ENCODE data around the gene FBXL4. TPM values are rescaled to one million over a fixed set of nuclear protein-coding genes. Genes with fewer than 3 reads are reported as not detected.
A peak's percentile ranks its signal among the peaks of the same experiment; 100 is the strongest.

The FBXL4 gene
- total RNA-seq, 6 experiments from 2014 or later: 10.6 to 13.0 (median 12.3) TPM

DNA sequence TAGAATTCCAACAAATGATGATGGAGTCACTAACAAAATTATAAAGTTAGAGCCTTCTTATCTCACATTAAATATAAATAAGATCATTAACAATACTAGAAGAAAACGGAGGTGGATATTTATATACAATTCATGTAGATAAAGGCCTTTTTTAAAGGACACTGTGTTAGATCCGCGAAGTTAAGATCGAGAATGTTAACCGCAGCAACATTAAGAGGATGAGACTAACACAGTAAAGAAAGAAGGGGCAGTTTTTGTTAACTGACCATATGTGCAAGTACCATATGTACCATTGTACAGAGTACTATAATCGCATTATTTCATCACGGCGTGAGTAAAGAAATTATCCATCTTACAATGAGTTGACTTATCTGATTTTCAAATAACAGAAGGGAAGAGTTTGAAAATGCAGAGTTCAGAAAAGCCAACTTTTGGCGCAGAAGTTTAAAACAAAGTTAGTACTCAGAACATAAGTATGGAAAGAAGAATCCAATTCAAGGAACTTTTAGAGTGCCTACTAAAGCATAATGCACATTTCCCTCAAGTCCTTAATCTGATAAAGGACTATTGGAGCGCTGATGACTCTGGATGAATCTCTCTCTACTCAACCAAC is 1.4 kb downstream of the FBXL4 start:
- H3K27ac Mint-ChIP-seq: peak overlapping the region; percentile 93
- no peak for DNase-seq

DNA sequence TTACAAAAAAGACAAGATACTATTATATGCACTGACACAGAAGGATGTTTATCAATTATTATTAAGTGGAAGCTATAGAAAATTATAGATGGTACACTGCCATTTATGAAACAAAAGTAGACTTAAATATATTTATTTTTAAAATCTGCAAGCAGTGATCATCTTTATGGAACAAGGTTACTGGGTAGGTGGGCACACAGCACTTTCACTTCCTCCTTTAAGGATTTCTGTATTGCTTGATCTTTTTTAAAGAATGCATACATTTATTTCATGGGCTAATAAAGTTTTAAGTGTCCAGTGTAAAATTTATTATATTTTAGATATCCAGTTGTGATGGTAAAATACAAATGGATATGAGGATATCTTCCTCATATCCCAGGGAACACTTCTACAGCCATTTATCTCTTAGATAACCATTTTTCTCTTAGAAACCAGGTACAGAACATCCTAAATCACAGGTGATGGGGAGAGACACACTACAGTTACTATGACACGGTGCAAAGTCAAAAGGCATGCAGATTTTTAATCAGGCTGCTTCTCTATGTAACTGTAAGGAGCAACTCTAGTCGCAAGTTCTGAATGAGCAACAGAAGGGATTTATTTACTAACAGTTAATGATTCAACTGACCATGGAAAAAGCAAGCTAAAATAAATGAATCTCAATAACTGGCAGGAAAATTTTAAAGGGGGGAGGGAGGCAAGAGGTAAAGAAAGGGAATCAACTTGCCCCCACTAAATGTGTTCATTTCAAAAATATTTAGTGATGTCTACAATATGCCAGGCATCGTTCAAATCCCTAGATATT is 2.2 kb downstream of the FBXL4 start:
- Mint-ChIP-seq H3K36me3 (ENCODE audit: low read depth) (peaks cover 25% of the 10 kb centered on the region), H3K27ac (peak overlapping the region; percentile 45), H3K9me3 (peaks cover 9% of the 10 kb centered on the region; the same call in 1 of the 2 replicates), H3K27me3 (ENCODE audit: insufficient read depth) (peaks cover 5% of the 10 kb centered on the region), H3K4me1 (ENCODE audit: low read depth) (peaks cover 27% of the 10 kb centered on the region), H3K4me3 (peak overlapping the region; percentile 96)
- DNase-seq: no peak
- TF ChIP-seq, protein P1, sequence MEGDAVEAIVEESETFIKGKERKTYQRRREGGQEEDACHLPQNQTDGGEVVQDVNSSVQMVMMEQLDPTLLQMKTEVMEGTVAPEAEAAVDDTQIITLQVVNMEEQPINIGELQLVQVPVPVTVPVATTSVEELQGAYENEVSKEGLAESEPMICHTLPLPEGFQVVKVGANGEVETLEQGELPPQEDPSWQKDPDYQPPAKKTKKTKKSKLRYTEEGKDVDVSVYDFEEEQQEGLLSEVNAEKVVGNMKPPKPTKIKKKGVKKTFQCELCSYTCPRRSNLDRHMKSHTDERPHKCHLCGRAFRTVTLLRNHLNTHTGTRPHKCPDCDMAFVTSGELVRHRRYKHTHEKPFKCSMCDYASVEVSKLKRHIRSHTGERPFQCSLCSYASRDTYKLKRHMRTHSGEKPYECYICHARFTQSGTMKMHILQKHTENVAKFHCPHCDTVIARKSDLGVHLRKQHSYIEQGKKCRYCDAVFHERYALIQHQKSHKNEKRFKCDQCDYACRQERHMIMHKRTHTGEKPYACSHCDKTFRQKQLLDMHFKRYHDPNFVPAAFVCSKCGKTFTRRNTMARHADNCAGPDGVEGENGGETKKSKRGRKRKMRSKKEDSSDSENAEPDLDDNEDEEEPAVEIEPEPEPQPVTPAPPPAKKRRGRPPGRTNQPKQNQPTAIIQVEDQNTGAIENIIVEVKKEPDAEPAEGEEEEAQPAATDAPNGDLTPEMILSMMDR (IDR thresholded peaks at IDR 0.05): no peak

More for the DNA sequence above, 1.4 kb downstream of the FBXL4 start:
- Mint-ChIP-seq H3K27me3 (ENCODE audit: insufficient read depth) (peaks cover 5% of the 10 kb centered on the region), H3K4me3 (peak overlapping the region; percentile 96), H3K9me3 (peaks cover 10% of the 10 kb centered on the region; the same call in 1 of the 2 replicates), H3K36me3 (ENCODE audit: low read depth) (0 out of 2 replicates have a peak, but pooled peaks cover 22% of the 10 kb centered on the region), H3K4me1 (ENCODE audit: low read depth) (peaks cover 27% of the 10 kb centered on the region)
- TF ChIP-seq, protein P1 (IDR thresholded peaks at IDR 0.05): no peak

DNA sequence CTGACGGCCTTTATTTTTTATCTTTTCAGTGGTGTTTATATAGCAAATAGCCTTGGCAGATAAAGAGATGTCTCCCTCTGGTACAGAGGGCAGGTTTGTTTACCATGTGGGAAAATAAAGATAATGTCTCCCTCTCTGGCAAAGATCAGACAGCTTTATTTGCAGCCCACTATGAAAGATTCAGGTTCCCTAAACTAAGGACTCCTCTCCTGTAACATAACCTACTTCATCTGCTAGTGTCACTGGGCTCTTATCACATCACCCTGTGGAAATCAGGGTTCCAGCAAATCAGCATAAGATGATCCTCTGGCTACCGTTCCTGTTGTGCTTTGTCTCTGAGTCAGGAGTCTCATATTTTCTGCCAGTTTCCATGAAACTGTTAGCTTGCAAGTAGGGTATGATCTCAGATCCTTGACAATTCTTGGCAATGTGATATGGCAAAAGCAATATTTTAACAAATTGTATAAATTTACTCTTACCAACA is 3.1 kb downstream of the FBXL4 start:
- Mint-ChIP-seq H3K36me3 (ENCODE audit: low read depth) (peaks cover 25% of the 10 kb centered on the region), H3K4me1 (ENCODE audit: low read depth) (peaks cover 27% of the 10 kb centered on the region), H3K27ac (peak overlapping the region; percentile 68; the same call in 1 of the 2 replicates), H3K9me3 (peaks cover 3% of the 10 kb centered on the region; the same call in 1 of the 2 replicates), H3K4me3 (no peak overlapping the region), H3K27me3 (ENCODE audit: insufficient read depth) (peaks cover 5% of the 10 kb centered on the region)
- DNase-seq: peak; percentile 28
- TF ChIP-seq, protein P1 (IDR thresholded peaks at IDR 0.05): no peak

DNA sequence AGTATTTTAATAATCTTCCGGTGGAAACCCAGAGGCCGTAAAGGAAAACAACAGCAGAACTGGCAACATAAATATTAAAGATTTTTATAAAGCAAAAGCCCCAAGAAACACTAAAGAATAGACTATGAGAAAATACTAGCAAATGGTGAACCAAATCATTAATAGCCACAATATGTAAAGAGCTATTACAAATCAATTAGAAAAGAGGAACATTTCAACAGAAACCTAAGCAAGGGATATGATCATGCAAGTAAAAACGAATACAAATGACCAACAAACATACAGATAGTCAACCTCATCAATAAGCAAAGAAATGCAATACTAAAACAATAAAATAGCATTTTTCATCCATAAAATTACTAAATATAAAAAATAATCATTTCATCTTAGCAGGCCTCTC is 3.6 kb downstream of the FBXL4 start:
- H3K4me1 Mint-ChIP-seq (ENCODE audit: low read depth): peaks cover 27% of the 10 kb centered on the region
- H3K36me3 Mint-ChIP-seq (ENCODE audit: low read depth): peaks cover 30% of the 10 kb centered on the region

DNA sequence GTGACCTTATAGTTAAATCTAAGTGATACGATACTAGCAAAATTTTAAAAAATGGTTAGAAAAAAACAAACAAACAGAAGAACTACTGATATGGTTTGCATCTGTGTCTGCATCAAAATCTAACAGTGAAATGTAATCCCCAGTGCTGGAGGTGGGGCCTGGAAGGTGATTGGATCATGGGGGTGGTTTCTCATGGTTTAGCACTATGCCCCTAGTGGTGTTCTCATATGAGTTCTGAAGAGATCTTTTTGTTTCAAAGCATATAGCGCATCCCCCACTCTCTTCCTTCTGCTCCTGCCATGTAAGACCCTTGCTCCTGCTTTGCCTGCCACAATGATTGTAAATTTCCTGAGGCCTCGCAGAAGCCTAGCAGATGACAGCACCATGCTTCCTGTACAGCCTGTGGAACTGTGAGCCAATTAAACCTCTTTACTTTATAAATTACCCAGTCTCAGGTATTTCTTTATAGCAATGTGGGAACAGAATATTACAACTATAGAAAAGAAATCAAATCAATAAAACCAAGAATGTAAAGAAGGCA is 5.4 kb downstream of the FBXL4 start:
- Mint-ChIP-seq H3K36me3 (ENCODE audit: low read depth) (peaks cover 32% of the 10 kb centered on the region), H3K9me3 (peaks cover 3% of the 10 kb centered on the region; the same call in 1 of the 2 replicates)

More for the DNA sequence above, 3.6 kb downstream of the FBXL4 start:
- DNase-seq: no peak
- TF ChIP-seq, protein P1 (IDR thresholded peaks at IDR 0.05): no peak
- no peak overlapping the region for H3K27ac Mint-ChIP-seq
- peaks cover 5% of the 10 kb centered on the region for H3K27me3 Mint-ChIP-seq (ENCODE audit: insufficient read depth)
- H3K4me3 Mint-ChIP-seq: no peak overlapping the region
- H3K9me3 Mint-ChIP-seq: peaks cover 3% of the 10 kb centered on the region; the same call in 1 of the 2 replicates

More for the DNA sequence above, 5.4 kb downstream of the FBXL4 start:
- Mint-ChIP-seq H3K4me3 (no peak overlapping the region), H3K27ac (no peak overlapping the region), H3K4me1 (ENCODE audit: low read depth) (peaks cover 27% of the 10 kb centered on the region), H3K27me3 (ENCODE audit: insufficient read depth) (peaks cover 5% of the 10 kb centered on the region)
- no peak for DNase-seq
- TF ChIP-seq, protein P1 (IDR thresholded peaks at IDR 0.05): peak; percentile 27; the same call in 1 of the 2 replicates

Data from HFFc6 (cell line).